HG02642 (cell line): ENCODE measurements around the gene SEC11C.

Experiments
- ATAC-seq: cut with Tn5 transposase; IDR thresholded peaks from one replicate; pipeline ENCODE4 v1.9.1; 2021; ENCODE audit warnings: mild to moderate bottlenecking; ENCODE audit not compliant: unreplicated experiment, poor library complexity

SEC11C gene

GRCh38 chr18:59143441-59143840 is 3.8 kb downstream of the SEC11C start:
- no peak for ATAC-seq

- no peak for ATAC-seq
Measured at GRCh38 chr18:59144483-59144882, 4.8 kb downstream of the SEC11C start.

GRCh38 chr18:59145055-59145454 is 5.4 kb downstream of the SEC11C start:
- no peak for ATAC-seq

- no peak for ATAC-seq
Measured at GRCh38 chr18:59148192-59148591, 8.5 kb downstream of the SEC11C start.

GRCh38 chr18:59149007-59149406 is 9.3 kb downstream of the SEC11C start:
- no peak for ATAC-seq

- no peak for ATAC-seq
Measured at GRCh38 chr18:59149416-59149815, 9.7 kb downstream of the SEC11C start.

GRCh38 chr18:59150236-59150635 is 10.6 kb downstream of the SEC11C start:
- ATAC-seq = no peak

- no peak for ATAC-seq
Measured at GRCh38 chr18:59155153-59155552, 15.5 kb downstream of the SEC11C start.

GRCh38 chr18:59156316-59156715 is 16.6 kb downstream of the SEC11C start:
- no peak for ATAC-seq

- no peak for ATAC-seq
Measured at GRCh38 chr18:59159265-59159664, 19.6 kb downstream of the SEC11C start.

GRCh38 chr18:59159986-59160385 is 20.3 kb downstream of the SEC11C start:
- ATAC-seq = no peak

GRCh38 chr18:59172664-59173249 is 33.1 kb downstream of the SEC11C start:
- no peak for ATAC-seq

GRCh38 chr18:59177485-59177884 is 37.8 kb downstream of the SEC11C start:
- ATAC-seq = no peak

- no peak for ATAC-seq
Measured at GRCh38 chr18:59180150-59180845, 40.6 kb downstream of the SEC11C start.

- no peak for ATAC-seq
Measured at GRCh38 chr18:59182673-59183072, 43.0 kb downstream of the SEC11C start.

GRCh38 chr18:59189008-59189407 is 49.3 kb downstream of the SEC11C start:
- ATAC-seq = no peak

GRCh38 chr18:59189746-59190145 is 50.1 kb downstream of the SEC11C start:
- no peak for ATAC-seq

GRCh38 chr18:59196161-59196725 is 56.6 kb downstream of the SEC11C start:
- ATAC-seq = no peak

GRCh38 chr18:59197636-59198035 is 58.0 kb downstream of the SEC11C start:
- ATAC-seq = no peak

GRCh38 chr18:59198215-59198614 is 58.5 kb downstream of the SEC11C start:
- ATAC-seq = no peak

GRCh38 chr18:59200787-59201186 is 61.1 kb downstream of the SEC11C start:
- no peak for ATAC-seq

GRCh38 chr18:59202258-59202820 is 62.7 kb downstream of the SEC11C start:
- ATAC-seq = no peak
